GM19023 (cell line): Measurements from ENCODE around the gene ZNF431.
"Not testable (repeated sequence)": the region's sequence is repeated elsewhere in the genome, so short reads cannot be mapped to it uniquely, and the experiment has no call there.

Experiments
- ATAC-seq: cut with Tn5 transposase; IDR thresholded peaks from one replicate; pipeline ENCODE4 v1.9.1; 2021; ENCODE audit warnings: mild to moderate bottlenecking, moderate library complexity; ENCODE audit not compliant: unreplicated experiment

Gene ZNF431

GRCh38 chr19:21141787-21142464, at the start of gene ZNF431:
Gene ZNF431, plus strand, starts transcription at chr19:21142040. Its CDS starts 144 bp downstream, at chr19:21142184.
- ATAC-seq: peak; percentile 100

- ATAC-seq: no peak
Observed at GRCh38 chr19:21092109-21092508, 49.7 kb upstream of the ZNF431 start.

DNA sequence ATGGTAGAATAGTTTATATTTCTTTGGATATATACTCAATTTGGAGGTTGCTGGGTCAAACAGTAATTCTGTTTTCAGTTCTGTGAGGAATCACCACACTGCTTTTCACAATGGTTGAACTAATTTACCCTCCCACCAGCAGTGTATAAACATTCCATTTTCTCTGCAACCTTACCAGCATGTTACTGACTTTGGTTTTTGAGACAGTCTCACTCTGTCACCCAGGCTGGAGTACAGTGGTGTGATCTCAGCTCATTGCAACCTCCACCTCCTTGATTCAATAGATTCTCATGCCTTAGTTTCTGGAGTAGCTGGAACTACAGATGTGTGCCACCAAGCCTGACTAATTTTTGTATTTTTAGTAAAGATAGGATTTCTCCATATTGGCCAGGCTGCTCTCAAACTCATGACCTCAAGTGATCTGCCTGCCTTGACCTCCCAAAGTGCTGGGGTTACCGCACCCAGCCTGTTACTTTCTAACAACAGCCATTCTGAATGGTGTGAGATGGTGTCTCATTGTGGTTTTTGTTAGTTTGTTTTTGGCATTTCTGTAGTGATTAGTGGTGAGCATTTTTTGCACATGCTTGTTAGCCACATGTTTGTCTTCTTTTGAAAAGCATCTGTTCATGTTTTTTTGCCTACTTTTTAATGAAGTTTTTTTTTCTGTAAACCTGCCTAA, 47.4 kb upstream of the ZNF431 start:
- ATAC-seq: no peak

DNA sequence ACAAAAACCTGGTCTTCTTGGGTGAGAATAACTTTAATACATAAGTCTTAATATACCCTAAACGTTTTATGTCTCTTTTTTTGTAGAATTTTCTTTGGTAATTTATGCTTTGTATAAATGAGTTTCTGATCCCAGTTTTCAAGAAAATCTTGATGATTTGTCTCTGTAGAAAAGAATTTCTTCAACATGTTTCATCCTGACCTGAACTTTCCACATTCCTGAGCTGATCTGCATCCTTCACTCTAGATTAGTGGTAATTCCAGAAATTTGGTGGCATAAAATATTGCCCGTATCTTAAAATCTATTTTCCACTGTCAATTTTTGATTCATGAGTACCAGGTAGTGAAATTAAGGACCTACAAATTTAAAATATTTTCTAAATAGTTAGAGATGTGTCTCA, 43.5 kb upstream of the ZNF431 start:
- ATAC-seq: no peak

DNA sequence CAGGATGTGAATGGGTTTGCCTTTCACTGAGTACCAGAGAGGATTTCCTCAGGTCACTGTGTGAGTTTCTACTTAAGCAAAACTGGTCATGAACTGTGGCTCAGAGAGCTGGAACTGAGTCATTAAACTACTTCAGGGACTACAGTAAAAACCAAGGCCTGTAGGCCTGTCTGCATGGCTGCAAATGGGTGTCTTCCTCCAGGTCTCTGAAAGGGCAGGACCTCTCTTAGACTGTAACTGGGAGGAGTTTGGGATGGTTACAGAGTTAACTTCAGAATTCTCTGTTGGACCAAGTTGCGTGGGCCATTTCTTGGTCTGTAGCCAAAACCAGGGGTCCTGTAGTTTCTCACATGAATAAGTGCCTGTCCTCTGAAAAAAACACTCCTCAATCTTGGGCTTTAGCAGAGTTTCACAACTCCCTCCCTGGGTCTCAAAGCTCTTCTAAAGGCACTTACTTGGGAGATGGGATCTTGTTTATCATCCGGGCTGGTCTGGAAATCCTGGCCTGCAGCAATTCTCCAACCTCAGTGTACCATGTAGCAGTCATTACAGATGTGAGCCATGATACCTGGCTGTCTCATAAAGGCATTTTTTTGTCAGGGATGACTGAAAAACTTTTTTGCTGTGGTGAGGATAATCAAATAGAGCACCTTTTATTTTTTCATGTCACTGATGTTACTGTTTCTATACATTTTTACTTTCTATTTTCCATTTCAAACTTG, 40.2 kb upstream of the ZNF431 start:
- ATAC-seq: no peak

DNA sequence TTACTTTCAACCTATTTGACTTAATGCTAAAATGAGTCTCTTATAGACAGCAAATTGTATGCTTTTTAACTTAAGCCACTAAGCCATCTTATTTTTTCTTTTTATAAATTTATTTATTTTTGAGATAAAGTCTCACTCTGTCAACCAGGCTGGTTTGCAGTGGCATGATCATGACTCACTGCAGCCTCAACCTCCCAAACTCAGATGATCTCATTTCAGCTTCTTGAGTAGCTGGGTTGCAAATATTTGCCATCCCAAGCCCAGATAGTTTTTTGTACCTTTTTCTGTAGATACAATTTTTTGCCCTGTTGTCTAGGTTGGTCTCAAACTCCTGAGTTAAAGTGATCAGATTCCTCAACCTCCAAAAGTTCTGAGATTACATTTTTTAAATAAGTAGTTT, 32.7 kb upstream of the ZNF431 start:
- ATAC-seq: no peak

DNA sequence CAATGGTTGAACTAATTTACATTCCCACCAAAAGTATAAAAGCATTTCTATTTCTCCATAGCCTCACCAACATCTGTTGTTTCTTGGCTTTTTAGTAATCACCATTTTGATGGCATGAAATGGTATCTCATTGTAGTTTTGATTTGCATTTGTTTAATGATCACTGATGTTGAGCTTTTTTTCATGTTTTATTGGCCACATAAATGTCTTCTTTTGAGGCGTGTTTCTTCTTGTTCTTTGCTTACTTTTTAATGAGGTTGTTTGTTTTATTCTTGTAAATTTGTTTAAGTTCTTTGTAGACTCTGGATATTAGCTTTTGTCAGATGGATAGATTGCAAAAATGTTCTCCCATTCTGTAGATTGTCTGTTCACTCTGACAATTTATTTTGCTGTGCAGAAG, 31.7 kb upstream of the ZNF431 start:
- ATAC-seq: no peak

GRCh38 chr19:21115430-21115829, 26.4 kb upstream of the ZNF431 start:
- no peak for ATAC-seq

DNA sequence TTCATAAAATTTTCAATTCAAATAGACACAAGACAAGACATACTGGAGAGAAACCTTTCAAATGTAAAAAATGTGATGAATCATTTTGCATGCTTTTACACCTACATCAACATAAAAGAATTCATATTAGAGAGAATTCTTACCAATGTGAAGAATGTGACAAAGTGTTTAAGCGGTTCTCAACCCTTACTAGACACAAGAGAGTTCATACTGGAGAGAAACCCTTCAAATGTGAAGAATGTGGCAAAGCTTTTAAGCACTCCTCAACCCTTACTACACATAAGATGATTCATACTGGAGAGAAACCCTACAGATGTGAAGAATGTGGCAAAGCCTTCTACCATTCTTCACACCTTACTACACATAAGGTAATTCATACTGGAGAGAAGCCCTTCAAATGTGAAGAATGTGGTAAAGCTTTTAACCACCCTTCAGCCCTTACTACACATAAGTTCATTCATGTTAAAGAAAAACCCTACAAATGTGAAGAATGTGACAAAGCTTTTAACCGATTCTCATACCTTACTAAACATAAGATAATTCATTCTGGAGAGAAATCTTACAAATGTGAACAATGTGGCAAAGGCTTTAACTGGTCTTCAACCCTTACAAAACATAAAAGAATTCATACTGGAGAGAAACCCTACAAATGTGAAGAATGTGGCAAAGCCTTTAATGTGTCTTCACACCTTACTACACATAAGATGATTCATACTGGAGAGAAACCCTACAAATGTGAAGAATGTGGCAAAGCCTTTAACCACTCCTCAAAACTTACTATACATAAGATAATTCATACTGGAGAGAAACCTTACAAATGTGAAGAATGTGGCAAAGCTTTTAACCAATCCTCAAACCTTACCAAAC, 24.6 kb upstream of the ZNF431 start:
- ATAC-seq: no peak

GRCh38 chr19:21126078-21126477, 15.8 kb upstream of the ZNF431 start:
- ATAC-seq: no peak

DNA sequence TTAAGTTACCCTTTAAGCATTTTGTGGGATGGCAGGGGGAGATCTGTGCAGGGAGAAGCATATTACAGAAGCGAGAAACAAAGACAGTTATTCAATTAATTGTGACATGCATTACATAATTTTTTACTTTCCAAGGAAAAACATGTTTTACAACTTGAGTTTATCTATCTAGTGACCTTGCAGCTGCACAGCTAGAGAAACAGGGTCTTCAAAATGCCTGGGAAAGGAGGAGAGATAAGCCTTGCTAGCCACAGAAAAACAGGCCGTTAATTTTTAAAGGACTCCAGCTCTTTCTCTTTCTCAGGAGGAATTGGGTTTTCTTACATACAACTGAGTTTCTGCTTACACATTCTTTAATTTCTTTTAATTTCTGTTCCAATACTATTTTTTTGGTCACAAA, 14.8 kb upstream of the ZNF431 start:
- no peak for ATAC-seq

- no peak for ATAC-seq
Observed at GRCh38 chr19:21127898-21128297, 13.9 kb upstream of the ZNF431 start.

DNA sequence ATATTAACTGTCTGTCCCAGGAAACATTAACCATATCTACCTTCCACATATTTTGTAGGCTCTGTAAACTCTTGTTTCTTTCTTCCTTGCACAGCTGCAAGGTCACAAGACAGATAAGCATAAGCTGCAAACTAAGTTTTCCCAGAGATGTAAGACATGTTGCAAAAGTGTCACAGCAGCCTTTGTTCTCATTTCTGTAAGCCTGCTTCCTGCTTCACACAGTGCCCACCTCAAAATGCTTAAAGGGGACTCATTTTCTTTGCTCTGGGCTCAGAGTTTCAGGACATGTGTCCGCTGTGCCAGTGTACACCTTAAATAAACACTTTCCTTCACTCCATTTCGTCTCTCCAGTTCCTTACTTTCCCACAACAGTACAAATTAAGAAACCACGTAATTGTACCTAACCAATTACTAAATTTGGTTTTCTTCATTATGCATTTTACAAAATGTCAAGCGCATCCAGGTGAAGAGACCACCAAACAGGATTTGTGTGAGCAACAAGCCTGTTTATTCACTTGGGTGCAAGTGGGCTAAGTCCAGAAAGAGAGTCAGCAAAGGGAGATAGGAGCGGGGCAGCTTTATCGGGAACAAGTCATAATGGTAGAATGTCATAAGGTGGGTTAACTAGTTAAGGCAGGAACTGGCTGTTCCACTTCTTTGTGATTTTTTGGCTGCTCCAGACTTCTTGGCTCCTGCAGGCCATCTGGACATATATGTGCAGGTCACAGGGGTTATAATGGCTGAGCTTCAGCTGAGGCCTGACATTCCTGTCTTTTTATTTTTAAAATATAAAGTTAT, 12.7 kb upstream of the ZNF431 start:
- no peak for ATAC-seq

- ATAC-seq: no peak
Observed at GRCh38 chr19:21130097-21130775, 11.6 kb upstream of the ZNF431 start.

- ATAC-seq: no peak
Observed at GRCh38 chr19:21133633-21134032, 8.2 kb upstream of the ZNF431 start.

- no peak for ATAC-seq
Observed at GRCh38 chr19:21134934-21135366, 6.9 kb upstream of the ZNF431 start.

- ATAC-seq: no peak
Observed at GRCh38 chr19:21135433-21135832, 6.4 kb upstream of the ZNF431 start.

DNA sequence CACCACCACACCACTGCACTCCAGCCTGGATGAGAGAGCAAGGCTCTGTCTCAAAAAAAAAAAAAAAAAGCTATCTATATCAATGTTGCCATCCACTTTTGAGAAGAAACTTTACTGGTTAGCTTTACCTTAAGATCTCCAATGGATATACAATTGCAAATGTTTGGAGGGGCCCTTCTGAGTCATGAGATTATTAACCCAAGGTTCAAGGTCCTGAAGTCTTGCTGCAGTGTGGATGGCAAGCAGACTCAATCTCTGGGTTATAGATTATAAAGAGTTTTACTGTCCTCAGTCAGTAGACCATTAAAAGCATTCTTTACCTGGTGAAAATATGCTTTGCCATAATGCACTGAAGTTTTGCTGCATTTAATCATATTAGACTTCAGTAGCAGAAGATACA, 3.7 kb upstream of the ZNF431 start:
- ATAC-seq: no peak

- ATAC-seq: not testable (repeated sequence)
Observed at GRCh38 chr19:21141006-21141405, 834 bp upstream of the ZNF431 start.

DNA sequence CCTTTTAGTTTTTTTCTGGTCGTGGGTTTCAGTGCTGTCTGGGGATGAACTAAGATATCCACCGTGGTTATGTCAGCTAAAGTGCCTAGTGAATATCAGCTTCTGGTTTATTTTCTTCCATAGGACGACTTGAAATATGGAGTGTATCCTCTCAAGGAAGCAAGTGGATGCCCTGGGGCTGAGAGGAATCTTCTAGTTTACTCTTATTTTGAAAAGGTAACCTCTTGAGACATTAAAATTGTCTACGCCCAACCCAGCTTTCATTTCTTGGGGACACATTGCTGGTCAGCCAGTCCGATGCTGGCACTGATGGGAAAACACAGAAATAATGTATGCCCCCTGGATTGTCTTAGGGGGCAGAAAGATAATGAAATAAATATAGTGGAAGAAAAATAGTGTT, 1.6 kb downstream of the ZNF431 start:
- no peak for ATAC-seq
